HepG2 (cell line): ENCODE results near the gene LAMTOR2. TPM values are rescaled to one million over a fixed set of nuclear protein-coding genes. Genes with fewer than 3 reads are reported as not detected.
A peak's percentile ranks its signal among the peaks of the same experiment; 100 is the strongest.

Experiments used
- ATAC-seq: fragments of 200-7000 bp; cut with Tn5 transposase; 3 replicates; pipeline ENCODE4 v1.9.1; 2020; ENCODE audit warnings: mild to moderate bottlenecking, moderate library complexity
- BruUV-seq: library from RNA; stranded (reverse); fragments of 400-500 nt; replicated peaks from 2 replicates; lab custom pipeline; 2021; lab: Mats Ljungman, UMichigan
- CTCF ChIA-PET: fragments of 300-600 bp; formaldehyde crosslinking; extraction: SDS; loops from one replicate; lab custom pipeline; 2021; ENCODE audit warnings: low total read pairs, inconsistent platforms, low intra/inter-chr PET ratio; lab: Yijun Ruan, JAX
- POLR2A ChIA-PET: fragments of 350-600 bp; sonication (Branson Sonifier 250); formaldehyde crosslinking; loops from one replicate; lab custom pipeline; 2020; ENCODE audit warnings: antibody characterized with exemption, inconsistent platforms; lab: Yijun Ruan, JAX
- DNase-seq: peaks from one replicate; pipeline ENCODE4 v3.0.0-alpha.2; 2015; ENCODE audit warnings: low spot score
- FAIRE-seq: peaks from 3 replicates; lab custom pipeline; 2011; peaks lifted over from hg19 to GRCh38; lab: Jason Lieb, UNC
- H2AFZ ChIP-seq: one replicate; pipeline ENCODE4 v1.6.1; 2011; ENCODE audit warnings: low read length, inconsistent platforms
- H3K27ac ChIP-seq: fragments of 300-600 bp; 3 replicates; pipeline ENCODE4 v1.8.0; 2011; ENCODE audit warnings: mixed run types, mild to moderate bottlenecking, mixed read lengths, low read length, inconsistent platforms; ENCODE audit not compliant: insufficient read depth; ENCODE audit errors: extremely low read length
- H3K27me3 ChIP-seq, 2 experiments: fragments of 200-600 bp in 1 of 2; 2 replicates in 1 of 2; 3 replicates in 1 of 2; pipeline versions ENCODE4 v1.6.0 to v1.8.0; 2011; ENCODE audit warnings: low read length in 2 of 2, mild to moderate bottlenecking in 2 of 2, moderate library complexity in 2 of 2, inconsistent platforms in 1 of 2; ENCODE audit not compliant: insufficient read depth in 2 of 2, control insufficient read depth in 1 of 2
- H3K36me3 ChIP-seq, 2 experiments: fragments of 200-600 bp in 1 of 2; replicated peaks in 1 of 2; 2 replicates in 1 of 2; 3 replicates in 1 of 2; pipeline versions ENCODE4 v1.5.1 to v1.8.0; 2011; ENCODE audit warnings: low read length in 2 of 2, inconsistent platforms in 1 of 2; ENCODE audit not compliant: insufficient read depth in 2 of 2, control insufficient read depth in 1 of 2
- H3K4me1 ChIP-seq: 2 replicates; pipeline ENCODE4 v1.5.1; 2012; ENCODE audit warnings: low read length, inconsistent platforms; ENCODE audit not compliant: insufficient read depth
- H3K4me2 ChIP-seq: 2 replicates; pipeline ENCODE4 v1.6.0; 2011; ENCODE audit warnings: low read depth, low read length, inconsistent platforms
- H3K4me3 ChIP-seq, 3 experiments: fragments of 200-600 bp in 1 of 3; sonication (generic), shearing (Covaris generic) in 1 of 3; replicated peaks in 1 of 3; 2 replicates each; pipeline ENCODE4 v1.5.1; 2011 to 2016; ENCODE audit warnings: low read length in 3 of 3, inconsistent platforms in 2 of 3, low read depth in 2 of 3, mild to moderate bottlenecking in 2 of 3, control low read depth in 1 of 3, mixed read lengths in 1 of 3; ENCODE audit not compliant: insufficient read depth in 1 of 3
- H3K79me2 ChIP-seq: one replicate; pipeline ENCODE4 v1.6.1; 2011; ENCODE audit warnings: low read length, inconsistent platforms; ENCODE audit not compliant: insufficient read depth
- H3K9ac ChIP-seq: 2 replicates; pipeline ENCODE4 v1.6.0; 2011; ENCODE audit warnings: mild to moderate bottlenecking, low read depth, low read length, inconsistent platforms; ENCODE audit not compliant: insufficient read depth
- H3K9me3 ChIP-seq: 2 replicates; pipeline ENCODE4 v1.5.1; 2012; ENCODE audit warnings: mild to moderate bottlenecking, low read length
- H4K20me1 ChIP-seq: 2 replicates; pipeline ENCODE4 v1.6.0; 2011; ENCODE audit warnings: inconsistent platforms, mild to moderate bottlenecking, low read length, moderate library complexity; ENCODE audit not compliant: insufficient read depth
- ARNT2 ChIP-seq: sonication (generic); formaldehyde crosslinking; IDR thresholded peaks from 2 replicates; pipeline ENCODE4 v1.8.0; 2022; ENCODE audit warnings: mild to moderate bottlenecking, low read depth, missing genetic modification reagents, moderate library complexity
- FOXA3 ChIP-seq: IDR thresholded peaks from 2 replicates; pipeline ENCODE4 v1.6.1; 2016; ENCODE audit warnings: missing genetic modification reagents, missing compliant biosample characterization
- HIC2 ChIP-seq: sonication (generic); formaldehyde crosslinking; IDR thresholded peaks from 2 replicates; pipeline ENCODE4 v1.9.0; 2022; ENCODE audit warnings: low read depth, missing genetic modification reagents
- KDM2A ChIP-seq: sonication (generic); formaldehyde crosslinking; IDR thresholded peaks from 2 replicates; pipeline ENCODE4 v1.4.0; 2020; ENCODE audit warnings: low read depth, missing genetic modification reagents, borderline replicate concordance
- MAX ChIP-seq: IDR thresholded peaks from 2 replicates; pipeline ENCODE4 v1.6.1; 2012; ENCODE audit warnings: inconsistent platforms
- MTF2 ChIP-seq: sonication (generic); formaldehyde crosslinking; IDR thresholded peaks from 2 replicates; pipeline ENCODE4 v1.5.0; 2020; ENCODE audit warnings: missing genetic modification reagents, borderline replicate concordance
- SMAD3 ChIP-seq: sonication (generic); formaldehyde crosslinking; IDR thresholded peaks from 2 replicates; pipeline ENCODE4 v1.4.0; 2020; ENCODE audit warnings: missing genetic modification reagents
- SMYD3 ChIP-seq: sonication (generic); formaldehyde crosslinking; IDR thresholded peaks from 2 replicates; pipeline ENCODE4 v1.8.1; 2023; ENCODE audit warnings: mild to moderate bottlenecking, missing genetic modification reagents
- SOX6 ChIP-seq, 2 experiments: fragments of 450-650 bp in 1 of 2; sonication (generic) in 1 of 2; formaldehyde crosslinking in 1 of 2; IDR thresholded peaks; 2 replicates each; pipeline versions ENCODE4 v1.4.0 to v1.6.1; 2017 to 2020; ENCODE audit warnings: antibody characterized with exemption in 1 of 2, mild to moderate bottlenecking in 1 of 2, missing genetic modification reagents in 1 of 2
- TCF12 ChIP-seq, 2 experiments: fragments of 450-650 bp in 1 of 2; sonication (generic) in 1 of 2; formaldehyde crosslinking in 1 of 2; IDR thresholded peaks; 2 replicates each; pipeline versions ENCODE4 v1.6.1 to v1.8.0; 2017 to 2022; ENCODE audit warnings: antibody characterized with exemption in 1 of 2, mild to moderate bottlenecking in 1 of 2, missing genetic modification reagents in 1 of 2, moderate library complexity in 1 of 2
- ZBTB43 ChIP-seq: sonication (generic); formaldehyde crosslinking; conservative IDR thresholded peaks from 2 replicates; pipeline ENCODE4 v1.4.0; 2020; ENCODE audit warnings: missing genetic modification reagents
- ZC3H13 ChIP-seq: sonication (generic); formaldehyde crosslinking; IDR thresholded peaks from 2 replicates; pipeline ENCODE4 v1.8.1; 2023; ENCODE audit warnings: mild to moderate bottlenecking, missing genetic modification reagents, moderate library complexity
- ZKSCAN8 ChIP-seq: IDR thresholded peaks from 2 replicates; pipeline ENCODE4 v1.6.1; 2016; ENCODE audit warnings: borderline replicate concordance, missing genetic modification reagents, missing compliant biosample characterization
- ZNF574 ChIP-seq: sonication (generic); formaldehyde crosslinking; IDR thresholded peaks from 2 replicates; pipeline ENCODE4 v1.4.0; 2020; ENCODE audit warnings: missing genetic modification reagents
- WGBS: methylation state at CpG from one replicate; pipeline ENCODE4 v1.1.6; 2017; ENCODE audit warnings: low lambda C conversion rate; 5-methylcytosine and 5-hydroxymethylcytosine counted together
- in situ Hi-C: cut with HindIII; loops from 2 replicates; pipeline ENCODE4 v1.10.0; 2017; ENCODE audit warnings: low pct_unique_long_range_greater_than_20kb; ENCODE audit not compliant: extremely low pct_ligation_motif_present
- intact Hi-C: fragments of 100-400 bp; cut with micrococcal nuclease; formaldehyde crosslinking; loops from one replicate; pipeline ENCODE4 v1.10.0; 2022; ENCODE audit not compliant: unreplicated experiment
- polyA plus RNA-seq, 8 experiments: library from polyadenylated mRNA; depleted of rRNA in 3 of 8; stranded (reverse) in 7 of 8; unstranded in 1 of 8; fragments of >200 nt; fragmentation: Illumina TruSeq in 4 of 8; extraction: Trizol in 4 of 8; gene quantifications; 2 replicates each; pipeline versions ENCODE4 v1.2.1 to v1.2.3, GENCODE V29; 2011 to 2016; ENCODE audit warnings: low read depth in 4 of 8, missing spikeins in 1 of 8, mixed read lengths in 1 of 8; ENCODE audit not compliant: insufficient read depth in 1 of 8
- total RNA-seq, 5 experiments: library from RNA; depleted of rRNA; stranded (reverse); fragments of >200 nt; fragmentation: Illumina TruSeq; extraction: Trizol; gene quantifications; 2 replicates each; pipeline ENCODE4 v1.2.3, GENCODE V29; 2016; ENCODE audit warnings: low read depth in 1 of 5

The LAMTOR2 gene
- total and polyA plus RNA-seq, 2 of the 13 experiments (the other 11 are each of a cell fraction or from before 2014, with no cell fraction given): 36.5 to 66.4 TPM

- WGBS: 6% methylated on average over 25 of the region's 63 CpGs
- BruUV-seq: no TSS peak
- Histone ChIP-seq H3K4me2 (peak overlapping the region; percentile 81), H3K9me3 (no peaks in the 10 kb centered on the region), H3K27ac (peak overlapping the region; percentile 70), H4K20me1 (no peaks in the 10 kb centered on the region), H3K27me3 (no peaks in the 10 kb centered on the region; a peak in 1 of 5 replicates), H3K4me3 (peak overlapping the region; percentile 79 to 91 (median 80)), H2AFZ (no peak overlapping the region), H3K79me2 (peaks cover 18% of the 10 kb centered on the region), H3K36me3 (peaks cover 7 to 28% of the 10 kb centered on the region in 2 experiments; a peak in 4 of 5 replicates), H3K4me1 (peaks cover 27% of the 10 kb centered on the region), H3K9ac (peak overlapping the region; percentile 80)
- CTCF ChIA-PET: no interaction called here
- intact Hi-C loops: no loop called here
- FAIRE-seq (peak; percentile 73), ATAC-seq (peak; percentile 50), DNase-seq (peak; percentile 65)
- POLR2A ChIA-PET: interaction anchor here (0.5 to 2.6 kb wide), 6 partner anchors 10 to 283 kb away, joined by 3 to 10 read pairs (median 3); partner anchors contain the start of gene PMF1
- in situ Hi-C loops: no loop called here
- TF ChIP-seq ZBTB43 (CRISPR knock-in tag): 0 out of 2 replicates have a peak, but pooled peaks have one; percentile 28
- TF ChIP-seq KDM2A (CRISPR knock-in tag): peak; percentile 61
- no peak for TF ChIP-seq SMYD3 (CRISPR knock-in tag)
- no peak for TF ChIP-seq HIC2 (CRISPR knock-in tag)
- TF ChIP-seq ZKSCAN8 (CRISPR knock-in tag): peak; percentile 92
- TF ChIP-seq ZC3H13 (CRISPR knock-in tag): no peak
- TF ChIP-seq SOX6 (IDR thresholded peaks at IDR 0.05): no peak
- 0 out of 2 replicates have a peak, but pooled peaks have one; percentile 26 for TF ChIP-seq SOX6 (CRISPR knock-in tag; IDR thresholded peaks at IDR 0.05)
- TF ChIP-seq MAX: peak; percentile 17; the same call in 1 of the 2 replicates
- 0 out of 2 replicates have a peak, but pooled peaks have one; percentile 34 for TF ChIP-seq ZNF574
- peak; percentile 33; the same call in 1 of the 2 replicates for TF ChIP-seq SMAD3 (CRISPR knock-in tag)
- TF ChIP-seq MTF2 (CRISPR knock-in tag): 0 out of 2 replicates have a peak, but pooled peaks have one; percentile 31
- TF ChIP-seq ARNT2 (CRISPR knock-in tag): peak; percentile 34; the same call in 1 of the 2 replicates
- no peak for TF ChIP-seq TCF12 (IDR thresholded peaks at IDR 0.05)
- no peak for TF ChIP-seq TCF12 (CRISPR knock-in tag; IDR thresholded peaks at IDR 0.05)
- peak; percentile 14; the same call in 1 of the 2 replicates for TF ChIP-seq FOXA3 (CRISPR knock-in tag)
These were observed 1.5 kb upstream of the LAMTOR2 start for GRCh38 chr1:156052862-156053767.
